Measurements from ENCODE around the gene DOCK1.

DNA sequence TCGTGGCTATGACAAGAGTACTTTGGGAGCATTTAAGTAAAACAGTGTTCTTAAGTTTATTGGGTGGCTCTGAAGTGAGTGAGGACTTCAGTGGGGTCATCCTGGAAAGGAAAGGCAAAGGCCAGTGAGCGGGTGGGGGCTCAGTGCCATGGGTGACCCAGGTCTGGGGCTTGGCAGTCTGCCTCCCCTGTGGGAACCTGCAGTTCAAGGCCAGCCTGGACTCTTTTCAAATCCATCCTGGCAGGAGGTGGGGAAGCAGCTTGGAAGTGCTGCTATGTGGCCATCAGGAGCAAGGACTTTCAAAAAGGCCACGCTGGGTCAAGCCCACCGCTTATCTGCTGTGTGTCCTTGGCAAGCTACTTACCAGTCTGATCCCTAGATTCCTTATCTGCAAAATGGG lies 495.0 kb downstream of the DOCK1 start:
- TF ChIP-seq, protein P1, sequence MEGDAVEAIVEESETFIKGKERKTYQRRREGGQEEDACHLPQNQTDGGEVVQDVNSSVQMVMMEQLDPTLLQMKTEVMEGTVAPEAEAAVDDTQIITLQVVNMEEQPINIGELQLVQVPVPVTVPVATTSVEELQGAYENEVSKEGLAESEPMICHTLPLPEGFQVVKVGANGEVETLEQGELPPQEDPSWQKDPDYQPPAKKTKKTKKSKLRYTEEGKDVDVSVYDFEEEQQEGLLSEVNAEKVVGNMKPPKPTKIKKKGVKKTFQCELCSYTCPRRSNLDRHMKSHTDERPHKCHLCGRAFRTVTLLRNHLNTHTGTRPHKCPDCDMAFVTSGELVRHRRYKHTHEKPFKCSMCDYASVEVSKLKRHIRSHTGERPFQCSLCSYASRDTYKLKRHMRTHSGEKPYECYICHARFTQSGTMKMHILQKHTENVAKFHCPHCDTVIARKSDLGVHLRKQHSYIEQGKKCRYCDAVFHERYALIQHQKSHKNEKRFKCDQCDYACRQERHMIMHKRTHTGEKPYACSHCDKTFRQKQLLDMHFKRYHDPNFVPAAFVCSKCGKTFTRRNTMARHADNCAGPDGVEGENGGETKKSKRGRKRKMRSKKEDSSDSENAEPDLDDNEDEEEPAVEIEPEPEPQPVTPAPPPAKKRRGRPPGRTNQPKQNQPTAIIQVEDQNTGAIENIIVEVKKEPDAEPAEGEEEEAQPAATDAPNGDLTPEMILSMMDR (conservative IDR thresholded peaks at IDR 0.05; ENCODE audit: low read length): no peak
- TF ChIP-seq EZH2phosphoT487 (IDR thresholded peaks at IDR 0.05; ENCODE audit: borderline replicate concordance): no peak
